WTC11 (cell line): Measurements from ENCODE around the gene CCR6. TPM values are rescaled to one million over a fixed set of nuclear protein-coding genes. Genes with fewer than 3 reads are reported as not detected.

Source experiments
- ATAC-seq: fragments of 200-7000 bp; cut with Tn5 transposase; 2 replicates; pipeline ENCODE4 v1.10.0; 2021; ENCODE audit warnings: mild to moderate bottlenecking, moderate library complexity
- CTCF ChIA-PET: fragments of 300-600 bp; sonication (Branson Sonifier 250); formaldehyde crosslinking; loops from one replicate; lab custom pipeline; 2021; ENCODE audit warnings: antibody characterized with exemption; lab: Charles Lee
- POLR2A ChIA-PET: fragments of 350-600 bp; sonication (Branson Sonifier 250); formaldehyde crosslinking; loops from one replicate; lab custom pipeline; 2021; ENCODE audit warnings: antibody characterized with exemption; lab: Charles Lee
- DNase-seq: peaks from one replicate; pipeline ENCODE4 v3.0.0; 2021; ENCODE audit warnings: low spot score
- H3K27ac Mint-ChIP-seq: 2 replicates; pipeline ENCODE4 v1.8.0; 2021; ENCODE audit warnings: mixed read lengths
- H3K27me3 Mint-ChIP-seq: 2 replicates; pipeline ENCODE4 v1.8.0; 2021; ENCODE audit warnings: low read depth, mild to moderate bottlenecking, moderate library complexity, mixed read lengths
- H3K36me3 Mint-ChIP-seq: 2 replicates; pipeline ENCODE4 v1.8.0; 2021; ENCODE audit warnings: mixed read lengths
- H3K4me1 Mint-ChIP-seq: 2 replicates; pipeline ENCODE4 v1.8.0; 2022; ENCODE audit warnings: mixed read lengths
- H3K4me3 Mint-ChIP-seq: 2 replicates; pipeline ENCODE4 v1.8.0; 2021; ENCODE audit warnings: mild to moderate bottlenecking, moderate library complexity, mixed read lengths
- H3K9me3 Mint-ChIP-seq: 2 replicates; pipeline ENCODE4 v1.8.0; 2021; ENCODE audit warnings: mixed read lengths
- CREB1 ChIP-seq: sonication (generic); formaldehyde crosslinking; IDR thresholded peaks from 2 replicates; pipeline ENCODE4 v1.8.0; 2023; ENCODE audit warnings: mild to moderate bottlenecking, missing genetic modification reagents
- CREM ChIP-seq: sonication (generic); formaldehyde crosslinking; IDR thresholded peaks from 2 replicates; pipeline ENCODE4 v1.8.1; 2022; ENCODE audit warnings: mild to moderate bottlenecking, missing genetic modification reagents, moderate library complexity
- EMX1 ChIP-seq: fragments of 250-450 bp; sonication (Bioruptor Pico); IDR thresholded peaks from 2 replicates; pipeline ENCODE4 v1.8.0; 2021; ENCODE audit warnings: mild to moderate bottlenecking
- GTF2I ChIP-seq: fragments of 250-450 bp; sonication (Bioruptor Pico); conservative IDR thresholded peaks from 2 replicates; pipeline ENCODE4 v1.4.0; 2021; ENCODE audit warnings: mild to moderate bottlenecking
- JUN ChIP-seq: sonication (generic); formaldehyde crosslinking; IDR thresholded peaks from 2 replicates; pipeline ENCODE4 v1.8.0; 2023; ENCODE audit warnings: mild to moderate bottlenecking, missing genetic modification reagents
- MXD4 ChIP-seq: fragments of 250-450 bp; sonication (Bioruptor Pico); IDR thresholded peaks from 2 replicates; pipeline ENCODE4 v1.8.0; 2021; ENCODE audit warnings: mild to moderate bottlenecking, moderate library complexity, borderline replicate concordance
- NFATC4 ChIP-seq: fragments of 250-450 bp; sonication (Bioruptor Pico); IDR thresholded peaks from 2 replicates; pipeline ENCODE4 v1.9.0; 2021; ENCODE audit warnings: mild to moderate bottlenecking
- NR1H2 ChIP-seq: sonication (generic); formaldehyde crosslinking; IDR thresholded peaks from 2 replicates; pipeline ENCODE4 v1.9.0; 2021; ENCODE audit warnings: mild to moderate bottlenecking, moderate library complexity, missing genetic modification reagents
- OVOL2 ChIP-seq: fragments of 250-450 bp; sonication (Bioruptor Pico); IDR thresholded peaks from 2 replicates; pipeline ENCODE4 v1.9.0; 2021; ENCODE audit warnings: mild to moderate bottlenecking, borderline replicate concordance
- RELA ChIP-seq: sonication (generic); formaldehyde crosslinking; IDR thresholded peaks from 2 replicates; pipeline ENCODE4 v1.8.1; 2022; ENCODE audit warnings: missing genetic modification reagents, mild to moderate bottlenecking, borderline replicate concordance
- RORB ChIP-seq: fragments of 250-450 bp; sonication (Bioruptor Pico); IDR thresholded peaks from 2 replicates; pipeline ENCODE4 v1.9.0; 2021; ENCODE audit warnings: mild to moderate bottlenecking
- SOX15 ChIP-seq: fragments of 250-450 bp; sonication (Bioruptor Pico); IDR thresholded peaks from 2 replicates; pipeline ENCODE4 v1.9.0; 2021; ENCODE audit warnings: mild to moderate bottlenecking
- SP1 ChIP-seq: sonication (generic); formaldehyde crosslinking; conservative IDR thresholded peaks from 2 replicates; pipeline ENCODE4 v1.8.1; 2022; ENCODE audit warnings: missing genetic modification reagents
- TEAD4 ChIP-seq: sonication (generic); formaldehyde crosslinking; IDR thresholded peaks from 2 replicates; pipeline ENCODE4 v1.8.0; 2022; ENCODE audit warnings: mild to moderate bottlenecking, missing genetic modification reagents
- TP53 ChIP-seq: sonication (generic); formaldehyde crosslinking; IDR thresholded peaks from 2 replicates; pipeline ENCODE4 v1.8.1; 2023; ENCODE audit warnings: mild to moderate bottlenecking, missing genetic modification reagents
- ZNF138 ChIP-seq: sonication (generic); formaldehyde crosslinking; conservative IDR thresholded peaks from 2 replicates; pipeline ENCODE4 v1.8.1; 2022; ENCODE audit warnings: mild to moderate bottlenecking, moderate library complexity, missing genetic modification reagents
- ZNF416 ChIP-seq: fragments of 250-450 bp; sonication (Bioruptor Pico); IDR thresholded peaks from 2 replicates; pipeline ENCODE4 v1.9.0; 2021; ENCODE audit warnings: mild to moderate bottlenecking, inconsistent platforms
- total RNA-seq: library from RNA; stranded (reverse); gene quantifications from 3 replicates; pipeline ENCODE4 v1.2.3, GENCODE V29; 2021
- TF ChIP-seq, protein P1 (sequence below): sonication (generic); formaldehyde crosslinking; IDR thresholded peaks from 2 replicates; pipeline ENCODE4 v1.8.0; 2022; ENCODE audit warnings: missing genetic modification reagents
- TF ChIP-seq, protein P2 (sequence below): sonication (generic); formaldehyde crosslinking; IDR thresholded peaks from 2 replicates; pipeline ENCODE4 v1.8.1; 2023; ENCODE audit warnings: mild to moderate bottlenecking, missing genetic modification reagents, moderate library complexity
- TF ChIP-seq, protein P3 (sequence below): fragments of 250-450 bp; sonication (Bioruptor Pico); IDR thresholded peaks from 2 replicates; pipeline ENCODE4 v1.8.0; 2021; ENCODE audit warnings: mild to moderate bottlenecking
- TF ChIP-seq, protein P4 (sequence below): sonication (generic); formaldehyde crosslinking; IDR thresholded peaks from 2 replicates; pipeline ENCODE4 v1.8.1; 2023; ENCODE audit warnings: mild to moderate bottlenecking, missing genetic modification reagents, moderate library complexity
- TF ChIP-seq, protein P5 (sequence below): fragments of 250-450 bp; sonication (Bioruptor Pico); IDR thresholded peaks from 2 replicates; pipeline ENCODE4 v2.1.2; 2022; ENCODE audit warnings: mild to moderate bottlenecking, moderate library complexity
- TF ChIP-seq, protein P6 (sequence below): sonication (generic); formaldehyde crosslinking; IDR thresholded peaks from 2 replicates; pipeline ENCODE4 v1.8.1; 2022; ENCODE audit warnings: mild to moderate bottlenecking, missing genetic modification reagents, moderate library complexity, borderline replicate concordance
- TF ChIP-seq, protein P7 (sequence below): fragments of 250-450 bp; sonication (Bioruptor Pico); IDR thresholded peaks from 2 replicates; pipeline ENCODE4 v1.9.0; 2021; ENCODE audit warnings: mild to moderate bottlenecking

CCR6 gene
- total RNA-seq, 1 experiment from 2014 or later = not detected

DNA sequence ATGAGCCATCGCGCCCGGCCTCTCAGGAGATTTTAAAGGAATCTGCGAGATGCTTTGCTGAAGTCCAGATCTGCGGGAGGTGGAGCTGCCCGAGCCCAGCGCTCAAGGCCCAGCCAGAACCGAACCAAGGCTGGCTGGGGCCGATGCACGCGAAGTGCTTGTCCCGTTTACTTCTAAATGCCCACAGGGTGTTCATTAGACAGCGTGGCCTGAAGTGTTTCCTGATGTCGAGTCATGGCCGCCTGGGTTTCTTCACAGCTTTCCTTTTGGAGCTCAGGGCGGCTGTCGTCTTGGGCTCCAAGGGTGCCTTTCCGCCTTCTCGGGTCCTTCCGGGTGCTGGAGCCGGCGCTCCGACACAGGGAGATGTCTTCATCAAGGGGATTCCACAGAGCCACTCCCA lies 25.1 kb upstream of the CCR6 start:
- CTCF ChIA-PET = no interaction called here
- POLR2A ChIA-PET = no interaction called here
- DNase-seq (no peak), ATAC-seq (no peak)
- H3K4me3 Mint-ChIP-seq = no peak overlapping the region
- H3K4me1 Mint-ChIP-seq = peaks cover 13% of the 10 kb centered on the region
- H3K36me3 Mint-ChIP-seq = no peaks in the 10 kb centered on the region
- H3K27me3 Mint-ChIP-seq = no peaks in the 10 kb centered on the region; the same call in 1 of the 2 replicates
- no peak overlapping the region; the same call in 1 of the 2 replicates for H3K27ac Mint-ChIP-seq
- H3K9me3 Mint-ChIP-seq = 0 out of 2 replicates have a peak, but pooled peaks cover 10% of the 10 kb centered on the region
- TF ChIP-seq NR1H2 (no peak), GTF2I (CRISPR knock-in tag) (no peak), CREM (no peak), TEAD4 (CRISPR knock-in tag) (no peak), EMX1 (CRISPR knock-in tag) (no peak), ZNF416 (CRISPR knock-in tag) (no peak), TP53 (no peak)
- TF ChIP-seq, protein P1, sequence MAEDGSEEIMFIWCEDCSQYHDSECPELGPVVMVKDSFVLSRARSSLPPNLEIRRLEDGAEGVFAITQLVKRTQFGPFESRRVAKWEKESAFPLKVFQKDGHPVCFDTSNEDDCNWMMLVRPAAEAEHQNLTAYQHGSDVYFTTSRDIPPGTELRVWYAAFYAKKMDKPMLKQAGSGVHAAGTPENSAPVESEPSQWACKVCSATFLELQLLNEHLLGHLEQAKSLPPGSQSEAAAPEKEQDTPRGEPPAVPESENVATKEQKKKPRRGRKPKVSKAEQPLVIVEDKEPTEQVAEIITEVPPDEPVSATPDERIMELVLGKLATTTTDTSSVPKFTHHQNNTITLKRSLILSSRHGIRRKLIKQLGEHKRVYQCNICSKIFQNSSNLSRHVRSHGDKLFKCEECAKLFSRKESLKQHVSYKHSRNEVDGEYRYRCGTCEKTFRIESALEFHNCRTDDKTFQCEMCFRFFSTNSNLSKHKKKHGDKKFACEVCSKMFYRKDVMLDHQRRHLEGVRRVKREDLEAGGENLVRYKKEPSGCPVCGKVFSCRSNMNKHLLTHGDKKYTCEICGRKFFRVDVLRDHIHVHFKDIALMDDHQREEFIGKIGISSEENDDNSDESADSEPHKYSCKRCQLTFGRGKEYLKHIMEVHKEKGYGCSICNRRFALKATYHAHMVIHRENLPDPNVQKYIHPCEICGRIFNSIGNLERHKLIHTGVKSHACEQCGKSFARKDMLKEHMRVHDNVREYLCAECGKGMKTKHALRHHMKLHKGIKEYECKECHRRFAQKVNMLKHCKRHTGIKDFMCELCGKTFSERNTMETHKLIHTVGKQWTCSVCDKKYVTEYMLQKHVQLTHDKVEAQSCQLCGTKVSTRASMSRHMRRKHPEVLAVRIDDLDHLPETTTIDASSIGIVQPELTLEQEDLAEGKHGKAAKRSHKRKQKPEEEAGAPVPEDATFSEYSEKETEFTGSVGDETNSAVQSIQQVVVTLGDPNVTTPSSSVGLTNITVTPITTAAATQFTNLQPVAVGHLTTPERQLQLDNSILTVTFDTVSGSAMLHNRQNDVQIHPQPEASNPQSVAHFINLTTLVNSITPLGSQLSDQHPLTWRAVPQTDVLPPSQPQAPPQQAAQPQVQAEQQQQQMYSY = no peak
- TF ChIP-seq, protein P2, sequence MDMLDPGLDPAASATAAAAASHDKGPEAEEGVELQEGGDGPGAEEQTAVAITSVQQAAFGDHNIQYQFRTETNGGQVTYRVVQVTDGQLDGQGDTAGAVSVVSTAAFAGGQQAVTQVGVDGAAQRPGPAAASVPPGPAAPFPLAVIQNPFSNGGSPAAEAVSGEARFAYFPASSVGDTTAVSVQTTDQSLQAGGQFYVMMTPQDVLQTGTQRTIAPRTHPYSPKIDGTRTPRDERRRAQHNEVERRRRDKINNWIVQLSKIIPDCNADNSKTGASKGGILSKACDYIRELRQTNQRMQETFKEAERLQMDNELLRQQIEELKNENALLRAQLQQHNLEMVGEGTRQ = no peak

DNA sequence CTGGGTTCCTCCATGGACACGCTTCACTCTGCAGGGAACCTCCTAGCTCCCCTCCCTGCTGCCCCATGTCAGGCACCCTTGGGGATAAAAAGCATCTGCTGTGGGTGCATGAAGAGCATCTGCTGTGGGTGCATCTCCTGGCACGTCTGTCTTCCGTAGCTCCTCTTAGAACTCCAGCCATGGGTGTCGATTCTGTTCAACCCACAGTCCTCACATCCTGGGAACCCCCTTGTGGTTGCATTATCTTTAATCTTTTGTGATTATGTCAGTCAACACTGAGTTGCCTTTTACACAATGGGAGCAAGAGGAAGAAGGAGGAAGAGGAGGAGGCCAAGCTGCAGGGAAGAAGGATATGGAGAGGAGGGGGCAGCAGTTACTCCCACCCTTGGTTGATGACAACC lies 24.1 kb upstream of the CCR6 start:
- H3K4me3 Mint-ChIP-seq = no peak overlapping the region
- no peak for DNase-seq

DNA sequence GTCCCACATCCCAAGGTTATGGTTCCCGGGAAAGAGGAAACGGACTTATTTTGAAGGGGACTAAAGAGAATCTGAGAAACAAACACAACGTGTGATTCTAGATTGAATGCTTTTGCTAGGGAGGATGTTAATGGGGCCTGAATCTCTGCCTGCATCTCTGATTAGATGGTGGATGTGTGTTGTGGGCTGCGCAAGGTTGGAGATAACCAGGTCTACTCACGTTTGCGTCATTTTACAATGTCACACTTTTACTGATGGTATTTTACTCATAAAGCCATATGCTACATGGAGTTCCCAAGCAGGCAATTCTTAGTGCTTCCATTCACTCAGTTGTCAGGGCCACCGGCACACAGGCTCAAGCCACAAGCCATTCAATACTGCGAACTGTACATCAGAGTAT lies 23.2 kb upstream of the CCR6 start:
- H3K4me1 Mint-ChIP-seq = peaks cover 7% of the 10 kb centered on the region
- 0 out of 2 replicates have a peak, but pooled peaks cover 10% of the 10 kb centered on the region for H3K9me3 Mint-ChIP-seq
- no peaks in the 10 kb centered on the region; the same call in 1 of the 2 replicates for H3K27me3 Mint-ChIP-seq
- no peaks in the 10 kb centered on the region for H3K36me3 Mint-ChIP-seq
- ATAC-seq (no peak), DNase-seq (no peak)
- CTCF ChIA-PET = no interaction called here
- H3K4me3 Mint-ChIP-seq = no peak overlapping the region
- H3K27ac Mint-ChIP-seq = no peak overlapping the region
- POLR2A ChIA-PET = no interaction called here
- no peak for TF ChIP-seq ZNF138
- TF ChIP-seq EMX1 (CRISPR knock-in tag) = no peak
- TF ChIP-seq, protein P3, sequence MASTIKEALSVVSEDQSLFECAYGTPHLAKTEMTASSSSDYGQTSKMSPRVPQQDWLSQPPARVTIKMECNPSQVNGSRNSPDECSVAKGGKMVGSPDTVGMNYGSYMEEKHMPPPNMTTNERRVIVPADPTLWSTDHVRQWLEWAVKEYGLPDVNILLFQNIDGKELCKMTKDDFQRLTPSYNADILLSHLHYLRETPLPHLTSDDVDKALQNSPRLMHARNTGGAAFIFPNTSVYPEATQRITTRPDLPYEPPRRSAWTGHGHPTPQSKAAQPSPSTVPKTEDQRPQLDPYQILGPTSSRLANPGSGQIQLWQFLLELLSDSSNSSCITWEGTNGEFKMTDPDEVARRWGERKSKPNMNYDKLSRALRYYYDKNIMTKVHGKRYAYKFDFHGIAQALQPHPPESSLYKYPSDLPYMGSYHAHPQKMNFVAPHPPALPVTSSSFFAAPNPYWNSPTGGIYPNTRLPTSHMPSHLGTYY (CRISPR knock-in tag) = no peak
- TF ChIP-seq OVOL2 (CRISPR knock-in tag) = no peak
- no peak for TF ChIP-seq RORB (CRISPR knock-in tag)
- TF ChIP-seq, protein P4, sequence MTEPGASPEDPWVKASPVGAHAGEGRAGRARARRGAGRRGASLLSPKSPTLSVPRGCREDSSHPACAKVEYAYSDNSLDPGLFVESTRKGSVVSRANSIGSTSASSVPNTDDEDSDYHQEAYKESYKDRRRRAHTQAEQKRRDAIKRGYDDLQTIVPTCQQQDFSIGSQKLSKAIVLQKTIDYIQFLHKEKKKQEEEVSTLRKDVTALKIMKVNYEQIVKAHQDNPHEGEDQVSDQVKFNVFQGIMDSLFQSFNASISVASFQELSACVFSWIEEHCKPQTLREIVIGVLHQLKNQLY (CRISPR knock-in tag) = no peak
- TF ChIP-seq SP1 (CRISPR knock-in tag) = no peak
- no peak for TF ChIP-seq RELA (CRISPR knock-in tag)
- TF ChIP-seq, protein P5, sequence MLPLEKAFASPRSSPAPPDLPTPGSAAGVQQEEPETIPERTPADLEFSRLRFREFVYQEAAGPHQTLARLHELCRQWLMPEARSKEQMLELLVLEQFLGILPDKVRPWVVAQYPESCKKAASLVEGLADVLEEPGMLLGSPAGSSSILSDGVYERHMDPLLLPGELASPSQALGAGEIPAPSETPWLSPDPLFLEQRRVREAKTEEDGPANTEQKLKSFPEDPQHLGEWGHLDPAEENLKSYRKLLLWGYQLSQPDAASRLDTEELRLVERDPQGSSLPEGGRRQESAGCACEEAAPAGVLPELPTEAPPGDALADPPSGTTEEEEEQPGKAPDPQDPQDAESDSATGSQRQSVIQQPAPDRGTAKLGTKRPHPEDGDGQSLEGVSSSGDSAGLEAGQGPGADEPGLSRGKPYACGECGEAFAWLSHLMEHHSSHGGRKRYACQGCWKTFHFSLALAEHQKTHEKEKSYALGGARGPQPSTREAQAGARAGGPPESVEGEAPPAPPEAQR = no peak
- no peak for TF ChIP-seq CREB1 (CRISPR knock-in tag)
- TF ChIP-seq NFATC4 (CRISPR knock-in tag) = no peak
- TF ChIP-seq MXD4 = no peak

More for the DNA sequence above, 24.1 kb upstream of the CCR6 start:
- ChIA-PET CTCF (no interaction called here), POLR2A (no interaction called here)
- ATAC-seq = no peak
- H3K27ac Mint-ChIP-seq = no peak overlapping the region
- H3K4me1 Mint-ChIP-seq = peaks cover 13% of the 10 kb centered on the region
- 0 out of 2 replicates have a peak, but pooled peaks cover 10% of the 10 kb centered on the region for H3K9me3 Mint-ChIP-seq
- no peaks in the 10 kb centered on the region for H3K36me3 Mint-ChIP-seq
- H3K27me3 Mint-ChIP-seq = no peaks in the 10 kb centered on the region; the same call in 1 of the 2 replicates
- no peak for TF ChIP-seq TEAD4 (CRISPR knock-in tag)
- TF ChIP-seq JUN = no peak
- no peak for TF ChIP-seq SOX15
- TF ChIP-seq CREM = no peak
- TF ChIP-seq, protein P6, sequence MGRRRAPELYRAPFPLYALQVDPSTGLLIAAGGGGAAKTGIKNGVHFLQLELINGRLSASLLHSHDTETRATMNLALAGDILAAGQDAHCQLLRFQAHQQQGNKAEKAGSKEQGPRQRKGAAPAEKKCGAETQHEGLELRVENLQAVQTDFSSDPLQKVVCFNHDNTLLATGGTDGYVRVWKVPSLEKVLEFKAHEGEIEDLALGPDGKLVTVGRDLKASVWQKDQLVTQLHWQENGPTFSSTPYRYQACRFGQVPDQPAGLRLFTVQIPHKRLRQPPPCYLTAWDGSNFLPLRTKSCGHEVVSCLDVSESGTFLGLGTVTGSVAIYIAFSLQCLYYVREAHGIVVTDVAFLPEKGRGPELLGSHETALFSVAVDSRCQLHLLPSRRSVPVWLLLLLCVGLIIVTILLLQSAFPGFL (CRISPR knock-in tag) = no peak
- TF ChIP-seq, protein P7, sequence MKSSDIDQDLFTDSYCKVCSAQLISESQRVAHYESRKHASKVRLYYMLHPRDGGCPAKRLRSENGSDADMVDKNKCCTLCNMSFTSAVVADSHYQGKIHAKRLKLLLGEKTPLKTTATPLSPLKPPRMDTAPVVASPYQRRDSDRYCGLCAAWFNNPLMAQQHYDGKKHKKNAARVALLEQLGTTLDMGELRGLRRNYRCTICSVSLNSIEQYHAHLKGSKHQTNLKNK (CRISPR knock-in tag) = no peak
